ENCODE measurements around the gene MIF.
"Not testable (repeated sequence)": the region's sequence is repeated elsewhere in the genome, so short reads cannot be mapped to it uniquely, and the experiment has no call there.

The MIF gene

DNA sequence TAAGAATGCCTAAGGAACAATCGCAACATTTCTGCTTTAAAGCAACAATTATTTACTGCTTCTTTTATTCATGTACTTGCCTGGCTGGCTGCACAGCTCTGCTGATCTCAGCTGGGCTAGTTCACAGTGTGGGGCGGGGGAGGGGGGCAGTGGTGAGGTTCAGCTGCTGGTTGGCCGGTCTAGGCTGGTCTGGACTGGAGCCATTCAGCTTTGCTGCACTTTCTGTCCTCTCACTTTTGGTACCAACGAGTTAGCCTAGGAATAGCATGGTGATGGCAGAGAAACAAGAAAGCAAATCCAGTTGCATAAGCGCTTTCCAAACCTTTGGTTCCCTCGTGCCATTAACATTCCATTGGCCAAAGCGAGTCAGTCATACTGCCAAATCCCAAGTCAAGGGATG lies 16.0 kb upstream of the MIF start:
- no peak for DNase-seq

DNA sequence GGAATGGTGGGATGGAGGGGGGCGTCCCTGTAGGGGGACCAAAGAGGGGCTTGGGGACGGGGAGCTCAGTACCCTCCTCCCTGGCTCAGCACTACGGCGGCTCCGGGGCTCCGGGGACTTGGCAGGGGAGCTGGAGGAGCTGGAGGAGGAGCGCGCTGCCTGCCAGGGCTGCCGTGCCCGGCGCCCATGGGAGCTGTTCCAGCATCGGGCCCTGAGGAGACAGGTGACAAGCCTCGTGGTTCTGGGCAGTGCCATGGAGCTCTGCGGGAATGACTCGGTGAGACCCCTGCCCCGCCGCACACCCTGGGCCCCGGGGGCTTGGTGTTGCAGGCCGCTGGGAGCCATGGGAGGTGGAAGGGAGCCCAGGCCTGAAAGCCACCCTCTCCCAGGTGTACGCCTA lies 11.8 kb upstream of the MIF start:
- no peak for DNase-seq

DNA sequence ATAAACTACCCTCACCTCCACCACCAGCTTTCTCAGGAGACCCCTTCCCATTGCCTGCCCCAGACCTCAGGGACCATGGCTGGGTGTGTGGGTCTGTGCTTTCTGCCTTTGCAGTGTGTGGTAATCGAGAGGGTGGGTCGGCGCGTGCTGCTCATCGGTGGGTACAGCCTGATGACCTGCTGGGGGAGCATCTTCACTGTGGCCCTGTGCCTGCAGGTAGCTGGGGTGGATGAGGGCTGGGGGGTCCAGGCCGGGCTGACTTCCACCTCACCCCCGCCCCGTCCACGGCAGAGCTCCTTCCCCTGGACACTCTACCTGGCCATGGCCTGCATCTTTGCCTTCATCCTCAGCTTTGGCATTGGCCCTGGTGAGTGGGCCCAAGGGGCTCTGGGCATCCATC lies 10.5 kb upstream of the MIF start:
- no peak for DNase-seq

DNA sequence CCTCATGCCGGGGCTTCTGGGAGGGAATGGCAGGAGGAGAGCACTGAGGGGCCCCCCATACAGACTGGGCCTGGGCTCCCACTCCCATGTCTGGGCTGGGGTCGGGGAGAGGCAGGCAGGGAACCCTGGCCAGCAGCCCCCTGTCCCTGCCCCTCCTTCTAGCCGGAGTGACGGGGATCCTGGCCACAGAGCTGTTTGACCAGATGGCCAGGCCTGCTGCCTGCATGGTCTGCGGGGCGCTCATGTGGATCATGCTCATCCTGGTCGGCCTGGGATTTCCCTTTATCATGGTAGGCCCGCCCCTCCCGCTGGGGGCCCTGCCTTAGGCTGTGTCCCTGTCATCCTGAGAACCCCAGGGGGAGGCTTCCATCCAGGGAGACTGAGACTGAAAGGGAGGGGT lies 10.0 kb upstream of the MIF start:
- DNase-seq: no peak

DNA sequence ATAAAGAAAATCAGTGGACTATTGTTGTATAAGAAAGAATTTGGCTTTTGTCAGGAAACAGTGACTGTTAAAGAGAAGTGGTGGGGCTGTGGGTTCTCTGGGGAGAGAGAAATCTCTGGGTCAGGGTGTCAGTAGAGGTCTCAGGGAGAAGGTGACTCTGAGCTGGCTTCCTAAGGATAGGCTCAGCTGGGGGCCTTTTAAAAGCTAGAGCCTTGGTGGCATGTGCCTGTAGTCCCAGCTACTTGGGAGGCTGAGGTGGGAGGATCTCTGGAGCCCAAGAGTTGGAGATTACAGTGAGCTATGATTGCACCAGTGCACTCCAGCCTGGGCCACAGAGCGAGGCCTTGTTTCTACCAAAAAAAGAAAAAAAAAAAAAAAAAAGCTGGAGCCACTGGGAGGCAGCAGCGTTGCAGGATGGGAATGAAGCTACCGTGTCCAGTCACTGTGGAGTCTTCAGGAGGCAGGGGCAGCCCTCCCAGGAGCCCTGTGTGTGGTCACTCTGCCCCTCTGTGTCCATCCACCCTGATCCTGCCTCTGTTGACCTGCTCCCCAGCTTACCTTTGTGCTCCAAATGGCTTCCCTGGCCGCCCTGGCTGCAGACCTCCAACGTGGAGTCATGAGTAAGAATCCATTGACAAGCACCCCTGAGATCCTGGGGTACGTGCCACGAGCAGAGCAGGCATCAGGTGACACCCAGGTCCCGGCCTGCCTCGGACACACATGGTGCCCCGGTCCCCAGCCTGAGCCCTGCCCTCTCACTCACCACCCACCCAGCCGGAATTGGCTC lies 5.4 kb upstream of the MIF start:
- peak; percentile 66 for DNase-seq

DNA sequence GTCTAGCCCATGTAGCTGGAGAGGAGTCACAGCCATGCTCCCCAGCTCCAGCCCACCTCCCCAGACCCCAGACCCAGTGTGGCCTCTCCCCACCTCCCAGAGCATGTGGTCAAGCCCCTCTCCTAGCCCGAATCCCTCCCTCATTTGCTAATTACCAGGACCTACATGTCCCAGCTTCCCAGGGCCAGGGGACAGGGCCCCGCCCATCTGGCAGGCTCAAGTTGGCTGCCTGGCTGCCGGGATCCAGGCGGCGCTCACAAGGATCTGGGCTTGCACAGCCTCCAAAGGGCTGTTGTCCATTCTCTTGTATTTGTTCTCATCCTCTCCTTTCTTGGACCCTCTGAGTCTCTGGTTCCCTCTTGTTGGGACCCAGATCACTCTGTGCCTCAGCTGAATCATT lies 4.6 kb upstream of the MIF start:
- no peak for DNase-seq

DNA sequence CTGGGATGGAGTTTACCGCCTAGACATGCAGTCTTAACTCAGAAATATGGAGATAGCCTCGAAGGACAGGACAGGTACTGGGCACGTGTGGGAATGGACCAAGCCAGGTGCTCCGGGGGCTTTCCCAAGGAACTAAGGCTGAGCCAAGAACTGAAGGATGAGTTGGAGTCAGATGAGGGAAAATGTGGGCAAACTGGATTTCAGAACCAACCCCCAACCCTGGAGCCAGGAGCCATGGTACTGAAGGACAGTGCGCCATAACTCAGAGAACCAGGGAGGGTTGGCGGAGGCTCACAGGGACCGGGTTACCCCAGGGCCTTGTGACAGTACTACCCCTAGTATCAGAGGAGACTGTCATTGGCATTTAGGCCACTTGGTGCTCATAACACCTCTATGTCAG lies 2.5 kb upstream of the MIF start:
- DNase-seq: no peak

DNA sequence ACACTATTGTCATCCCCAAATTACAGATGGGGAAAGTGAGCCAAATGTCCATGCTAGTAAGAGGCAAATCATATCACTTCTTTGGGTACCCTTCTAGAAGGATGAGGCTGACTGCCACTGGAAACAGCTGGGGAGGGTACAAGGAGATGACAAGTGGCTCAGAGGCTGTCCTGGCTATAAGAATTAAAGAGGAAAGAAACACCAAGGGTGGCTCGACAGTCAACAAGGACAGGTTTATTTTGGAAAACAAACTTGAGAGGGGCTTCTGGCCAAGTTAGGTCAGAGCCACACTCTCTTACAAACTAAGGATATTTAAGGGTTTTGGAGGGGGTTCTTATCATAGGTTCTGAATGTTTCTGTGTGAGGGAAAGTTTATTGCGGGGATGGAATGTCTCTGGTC lies 2.1 kb upstream of the MIF start:
- no peak for DNase-seq

DNA sequence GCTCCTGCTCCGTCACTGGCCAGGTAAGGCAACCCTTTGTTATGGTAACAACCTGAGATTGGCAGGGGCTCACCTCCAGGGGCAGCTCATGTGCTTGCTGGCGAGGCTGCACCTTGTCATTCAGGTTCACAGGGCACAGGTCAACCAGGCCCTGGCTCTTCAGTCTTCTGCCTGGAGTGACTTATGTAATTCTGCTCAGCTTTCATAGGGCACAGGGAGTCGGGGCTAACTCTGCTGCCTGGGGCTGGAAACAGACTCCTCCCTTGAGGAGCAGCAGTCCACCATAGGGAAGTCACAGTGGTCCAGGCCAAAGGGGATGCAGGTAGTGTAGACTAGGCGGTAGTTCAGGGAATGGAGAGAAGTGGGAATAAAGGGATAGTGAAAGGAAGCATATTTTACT lies 1.5 kb upstream of the MIF start:
- DNase-seq: no peak

DNA sequence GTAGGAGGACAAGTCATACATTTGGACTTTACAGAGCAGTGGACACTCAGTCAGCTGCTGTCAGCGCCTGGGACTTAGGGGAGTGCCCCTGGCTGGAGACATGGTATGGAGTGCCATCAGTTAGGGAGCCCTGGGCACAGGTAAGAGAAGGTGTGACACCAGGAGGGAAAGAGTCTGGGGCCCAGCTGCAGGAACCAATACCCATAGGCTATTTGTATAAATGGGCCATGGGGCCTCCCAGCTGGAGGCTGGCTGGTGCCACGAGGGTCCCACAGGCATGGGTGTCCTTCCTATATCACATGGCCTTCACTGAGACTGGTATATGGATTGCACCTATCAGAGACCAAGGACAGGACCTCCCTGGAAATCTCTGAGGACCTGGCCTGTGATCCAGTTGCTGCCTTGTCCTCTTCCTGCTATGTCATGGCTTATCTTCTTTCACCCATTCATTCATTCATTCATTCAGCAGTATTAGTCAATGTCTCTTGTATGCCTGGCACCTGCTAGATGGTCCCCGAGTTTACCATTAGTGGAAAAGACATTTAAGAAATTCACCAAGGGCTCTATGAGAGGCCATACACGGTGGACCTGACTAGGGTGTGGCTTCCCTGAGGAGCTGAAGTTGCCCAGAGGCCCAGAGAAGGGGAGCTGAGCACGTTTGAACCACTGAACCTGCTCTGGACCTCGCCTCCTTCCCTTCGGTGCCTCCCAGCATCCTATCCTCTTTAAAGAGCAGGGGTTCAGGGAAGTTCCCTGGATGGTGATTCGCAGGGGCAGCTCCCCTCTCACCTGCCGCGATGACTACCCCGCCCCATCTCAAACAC lies 850 bp upstream of the MIF start:
- no peak for DNase-seq

DNA sequence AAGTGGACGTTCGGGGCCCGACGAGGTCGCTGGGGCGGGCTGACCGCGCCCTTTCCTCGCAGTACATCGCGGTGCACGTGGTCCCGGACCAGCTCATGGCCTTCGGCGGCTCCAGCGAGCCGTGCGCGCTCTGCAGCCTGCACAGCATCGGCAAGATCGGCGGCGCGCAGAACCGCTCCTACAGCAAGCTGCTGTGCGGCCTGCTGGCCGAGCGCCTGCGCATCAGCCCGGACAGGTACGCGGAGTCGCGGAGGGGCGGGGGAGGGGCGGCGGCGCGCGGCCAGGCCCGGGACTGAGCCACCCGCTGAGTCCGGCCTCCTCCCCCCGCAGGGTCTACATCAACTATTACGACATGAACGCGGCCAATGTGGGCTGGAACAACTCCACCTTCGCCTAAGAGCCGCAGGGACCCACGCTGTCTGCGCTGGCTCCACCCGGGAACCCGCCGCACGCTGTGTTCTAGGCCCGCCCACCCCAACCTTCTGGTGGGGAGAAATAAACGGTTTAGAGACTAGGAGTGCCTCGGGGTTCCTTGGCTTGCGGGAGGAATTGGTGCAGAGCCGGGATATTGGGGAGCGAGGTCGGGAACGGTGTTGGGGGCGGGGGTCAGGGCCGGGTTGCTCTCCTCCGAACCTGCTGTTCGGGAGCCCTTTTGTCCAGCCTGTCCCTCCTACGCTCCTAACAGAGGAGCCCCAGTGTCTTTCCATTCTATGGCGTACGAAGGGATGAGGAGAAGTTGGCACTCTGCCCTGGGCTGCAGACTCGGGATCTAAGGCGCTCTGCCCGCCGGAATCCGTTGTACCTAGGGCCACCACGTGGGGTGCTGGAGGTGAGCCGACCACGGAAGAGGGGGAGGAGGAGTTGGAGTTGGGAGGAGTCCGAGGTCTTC lies 771 bp downstream of the MIF start:
- DNase-seq: peak; percentile 87

DNA sequence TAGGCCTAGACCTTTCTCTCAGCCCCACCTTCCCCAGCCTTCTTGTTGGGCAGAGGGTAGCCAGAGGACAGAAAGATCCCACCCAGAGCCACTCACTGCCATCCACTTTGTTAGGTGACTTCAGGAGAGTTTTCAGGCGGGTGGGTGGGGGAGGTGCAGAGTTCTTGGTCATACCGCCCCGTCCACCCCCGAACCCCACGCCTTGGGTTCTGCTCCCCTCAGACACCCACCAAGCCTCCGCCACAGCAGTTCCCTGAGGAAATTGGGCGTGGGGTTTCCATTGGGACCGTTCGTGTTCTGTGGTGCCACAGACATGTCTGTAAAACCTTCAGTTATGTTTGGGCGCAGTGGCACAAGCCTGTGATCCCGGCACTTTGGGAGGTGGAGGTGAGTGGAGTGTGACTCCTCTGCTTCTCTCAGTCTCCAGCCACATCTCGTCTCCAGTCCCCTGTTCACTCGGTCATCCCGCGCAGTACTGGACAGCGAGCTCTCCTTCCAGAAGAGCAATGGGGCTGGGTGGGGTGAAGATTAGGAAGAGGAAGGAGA lies 1.5 kb downstream of the MIF start:
- DNase-seq: no peak

DNA sequence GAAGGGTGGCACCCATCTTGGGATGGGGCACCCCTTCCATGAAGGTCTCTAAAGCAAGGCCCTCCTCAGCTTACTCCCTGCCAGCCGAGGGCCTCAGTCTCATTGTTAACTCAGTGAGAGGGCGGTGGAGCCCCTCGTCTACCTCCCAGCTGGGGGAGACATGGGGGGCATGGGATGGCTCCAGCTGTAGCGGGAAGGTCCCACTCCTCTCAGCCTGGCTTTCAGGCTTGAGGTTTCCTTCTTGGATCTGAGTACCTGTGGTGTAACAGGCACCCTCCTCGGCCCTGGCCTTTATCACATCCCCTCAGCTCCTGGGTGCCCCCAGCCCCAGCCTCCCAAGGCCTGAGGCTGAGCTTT lies 2.0 kb downstream of the MIF start:
- no peak for DNase-seq

DNA sequence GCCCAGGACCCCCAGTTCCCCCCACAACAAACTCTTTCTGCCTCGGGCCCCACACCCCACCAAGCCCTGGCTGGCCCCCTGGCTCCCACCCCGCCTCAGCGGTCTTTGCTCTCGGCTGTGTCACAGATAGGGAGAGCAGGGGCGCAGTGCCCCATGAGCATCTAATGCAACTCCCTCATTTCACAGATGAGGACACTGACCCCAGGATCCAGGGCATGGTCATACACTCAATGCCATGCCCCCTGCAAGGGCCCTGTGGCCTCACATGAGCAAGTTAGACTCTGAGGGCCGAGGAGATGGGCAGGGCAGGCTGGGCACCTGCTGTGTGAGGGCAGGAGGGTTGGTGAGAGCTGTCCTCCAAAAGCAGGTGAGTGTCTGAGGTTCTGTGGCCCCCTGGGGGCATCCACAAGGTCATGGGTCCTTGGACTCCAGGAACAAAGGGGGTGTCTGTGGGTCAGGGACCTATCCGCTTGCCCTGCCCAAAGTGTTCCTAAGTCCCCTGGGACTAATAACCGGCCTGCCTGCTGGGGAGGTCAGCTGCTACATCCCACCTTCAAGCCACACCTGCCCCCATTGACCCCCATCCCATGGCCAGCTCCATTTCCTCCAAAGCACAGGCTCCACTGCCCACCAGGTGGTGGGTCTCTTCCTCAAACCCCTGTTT lies 2.5 kb downstream of the MIF start:
- DNase-seq: no peak

DNA sequence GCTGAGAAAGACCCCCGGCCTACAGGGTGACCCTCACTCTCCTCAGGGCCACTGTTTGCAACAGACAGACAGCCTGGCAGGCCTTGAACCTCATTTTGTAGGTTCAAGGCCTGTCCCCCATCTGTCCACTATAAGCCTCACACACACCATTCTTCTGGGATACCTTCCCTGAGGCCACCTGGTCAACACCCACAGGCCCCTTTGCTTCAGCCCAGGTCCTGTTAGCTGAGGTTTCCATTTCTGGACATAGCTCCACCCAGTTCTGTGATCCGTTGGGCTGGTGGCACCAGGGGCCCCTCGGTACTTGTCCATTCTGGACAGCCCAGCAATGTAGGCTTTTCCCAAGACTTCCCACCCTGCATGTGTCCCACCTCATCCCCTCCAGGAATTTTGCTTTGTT lies 3.1 kb downstream of the MIF start:
- DNase-seq: no peak

DNA sequence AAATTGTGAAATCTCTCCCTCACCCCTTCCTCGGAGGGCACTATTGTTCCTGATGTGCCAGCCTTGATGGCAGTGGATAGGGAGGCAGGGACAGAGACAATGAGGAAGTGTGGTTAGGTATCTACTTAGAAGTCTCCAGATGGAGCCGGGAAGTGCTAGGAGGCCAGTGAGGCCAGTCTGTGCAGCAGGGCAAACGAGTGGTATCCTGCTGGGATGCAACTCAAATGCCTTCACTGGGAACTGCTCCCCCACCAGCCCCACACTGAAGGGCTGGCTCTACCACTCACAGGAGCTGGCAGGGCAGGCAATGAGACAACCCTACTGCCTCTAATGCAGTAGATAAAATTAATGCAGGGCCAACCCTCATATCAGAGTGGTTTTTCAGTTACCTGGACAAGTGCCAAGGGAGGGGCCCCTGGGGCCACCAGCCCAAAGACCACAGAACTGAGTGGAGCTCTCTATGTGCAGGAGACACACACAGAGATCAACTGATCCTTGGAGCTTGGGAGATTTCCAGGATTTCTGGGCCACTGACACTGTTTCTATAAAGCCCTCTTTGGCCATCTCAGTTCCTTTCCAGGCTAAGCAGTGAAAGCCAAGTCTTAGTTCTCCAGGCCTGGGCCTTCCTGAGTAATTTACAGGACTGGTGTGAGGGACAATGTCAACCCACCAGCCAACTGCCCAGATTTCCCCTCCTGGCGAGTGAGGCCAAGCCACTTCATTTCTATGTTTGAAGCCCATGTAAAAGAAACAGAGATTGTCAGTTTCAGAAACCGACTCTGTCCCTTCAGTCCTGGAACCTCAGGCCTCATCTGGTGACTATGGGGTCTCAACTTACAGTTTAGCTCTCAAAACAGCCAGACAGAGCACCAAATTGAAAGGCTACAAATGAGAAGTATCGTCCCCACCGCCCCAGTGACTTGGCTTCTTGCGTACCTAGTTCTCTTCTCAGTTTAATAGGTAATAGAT lies 4.1 kb downstream of the MIF start:
- DNase-seq: no peak

DNA sequence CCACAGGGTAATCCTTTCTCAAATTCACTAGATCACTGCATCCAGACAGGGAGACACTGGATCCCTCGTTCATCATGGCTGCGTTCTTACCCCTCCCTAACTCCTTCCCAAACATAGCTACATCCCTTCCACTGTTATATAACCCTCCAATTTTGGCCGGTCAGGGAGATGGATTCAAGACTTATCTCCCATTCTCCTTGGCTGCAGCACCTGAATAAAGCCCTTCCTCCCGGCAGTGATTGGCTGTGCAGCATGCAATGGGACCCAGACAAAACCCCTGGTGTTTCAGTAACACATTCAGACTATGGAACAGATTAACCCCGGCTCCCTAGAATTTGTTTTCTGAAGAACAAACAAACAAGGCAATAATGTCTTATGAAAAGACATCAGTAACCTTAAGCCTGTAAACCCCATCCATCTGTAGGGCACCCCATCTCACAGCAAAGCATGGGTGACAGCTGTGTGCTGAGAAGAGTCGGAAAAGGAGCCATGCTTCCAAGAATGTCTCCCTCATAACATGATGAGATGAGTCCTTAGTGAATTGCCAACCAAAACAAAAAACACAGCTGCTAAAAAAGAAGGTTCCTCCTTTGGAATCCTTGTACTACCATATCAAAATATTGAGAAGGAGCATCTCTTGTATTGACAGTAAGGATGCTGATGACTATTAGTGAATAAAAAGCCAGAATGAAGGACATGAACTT lies 5.0 kb downstream of the MIF start:
- DNase-seq: no peak

DNA sequence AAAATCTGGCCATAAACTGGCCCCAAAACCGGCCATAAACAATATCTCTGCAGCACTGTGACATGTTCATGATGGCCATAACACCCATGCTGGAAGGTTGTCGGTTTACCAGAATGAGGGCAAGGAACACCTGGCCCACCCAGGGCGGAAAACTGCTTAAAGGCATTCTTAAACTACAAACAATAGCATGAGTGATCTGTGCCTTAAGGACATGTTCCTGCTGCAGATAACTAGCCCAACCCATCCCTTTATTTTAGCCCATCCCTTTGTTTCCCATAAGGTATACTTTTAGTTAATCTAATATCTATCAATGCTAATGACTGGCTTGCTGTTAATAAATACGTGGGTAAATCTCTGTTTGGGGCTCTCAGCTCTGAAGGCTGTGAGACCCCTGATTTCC lies 6.0 kb downstream of the MIF start:
- DNase-seq: not testable (repeated sequence)

DNA sequence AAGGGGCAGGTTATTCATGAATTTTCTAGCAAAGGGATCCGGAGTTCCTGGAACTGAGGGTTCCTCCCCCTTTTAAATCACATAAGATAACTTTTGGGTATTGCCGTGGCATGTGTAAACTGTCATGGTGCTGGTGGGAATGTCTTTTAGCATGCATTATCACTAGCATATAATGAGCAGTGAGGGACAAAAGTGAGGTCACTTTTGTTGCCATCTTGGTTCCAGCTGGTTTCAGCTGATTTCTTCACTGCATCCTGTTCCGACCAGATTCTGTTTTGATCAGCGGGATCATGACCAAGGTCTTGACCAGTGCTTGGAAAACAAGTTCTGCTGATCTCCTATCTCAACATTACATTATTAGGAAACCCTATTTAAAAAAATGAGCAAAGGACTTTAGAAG lies 7.4 kb downstream of the MIF start:
- DNase-seq: no peak

DNA sequence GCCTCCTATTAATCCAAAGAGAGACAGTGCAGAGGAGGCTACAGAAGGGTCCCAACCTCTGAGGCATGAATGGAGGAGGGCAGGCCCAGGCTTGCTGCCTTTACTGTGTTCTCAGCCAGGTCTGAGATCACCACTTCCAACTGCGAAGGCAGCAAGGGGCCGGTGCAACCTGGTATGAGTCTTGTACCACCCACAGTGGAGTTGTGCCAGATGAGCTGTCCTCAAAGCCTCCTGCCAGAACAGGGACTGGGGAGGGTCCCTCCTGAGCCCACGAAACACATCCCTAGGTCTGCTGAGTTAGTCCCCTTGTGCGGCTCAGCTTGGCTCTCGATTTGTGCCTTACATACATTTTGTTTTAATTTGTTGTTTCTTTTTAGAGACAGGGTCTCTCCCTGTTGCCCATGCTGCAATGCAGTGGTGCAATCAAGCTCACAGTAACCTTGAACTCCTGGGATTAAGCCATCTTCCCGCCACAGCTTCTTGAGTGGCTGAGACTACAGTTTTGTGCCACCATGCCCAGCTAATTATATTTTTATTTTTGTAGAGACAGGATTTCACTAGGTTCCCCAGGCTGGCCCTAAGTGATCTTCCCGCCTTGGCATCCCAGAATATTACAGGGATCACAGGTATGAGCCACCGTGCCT lies 9.3 kb downstream of the MIF start:
- no peak for DNase-seq

All from islet precursor cell (in vitro differentiated cells).